Astrocyte (in vitro differentiated cells and primary cell): ENCODE results near the gene DRGX.

Experiments
- EZH2 ChIP-seq: IDR thresholded peaks from 2 replicates; pipeline ENCODE4 v1.6.1; 2012; ENCODE audit warnings: mild to moderate bottlenecking, low read length, inconsistent platforms; ENCODE audit not compliant: insufficient read depth
- TF ChIP-seq, protein P1 (sequence below): IDR thresholded peaks from 2 replicates; pipeline ENCODE4 v1.5.1; 2011; ENCODE audit warnings: low read depth, mild to moderate bottlenecking, inconsistent platforms, low read length, moderate library complexity; ENCODE audit not compliant: insufficient read depth

DNA sequence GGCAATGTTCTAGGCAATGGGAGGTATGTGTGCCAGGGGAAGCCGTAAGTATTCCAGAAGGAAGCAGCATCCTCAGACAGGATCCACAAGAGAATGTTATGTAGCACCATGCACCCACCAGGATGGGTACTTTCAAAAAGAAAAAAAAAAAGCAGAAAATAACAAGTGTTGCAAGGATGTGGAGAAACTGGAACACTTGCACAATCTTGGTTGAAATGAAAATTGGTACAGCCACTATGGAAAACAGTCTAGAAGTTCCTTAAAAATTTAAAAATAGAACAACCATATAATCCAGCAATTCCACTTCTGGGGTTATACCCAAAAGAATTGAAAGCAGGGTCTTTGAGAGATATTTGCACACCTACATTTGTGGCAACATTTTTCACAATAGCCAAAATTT, 76.7 kb downstream of the DRGX start:
- TF ChIP-seq, protein P1, sequence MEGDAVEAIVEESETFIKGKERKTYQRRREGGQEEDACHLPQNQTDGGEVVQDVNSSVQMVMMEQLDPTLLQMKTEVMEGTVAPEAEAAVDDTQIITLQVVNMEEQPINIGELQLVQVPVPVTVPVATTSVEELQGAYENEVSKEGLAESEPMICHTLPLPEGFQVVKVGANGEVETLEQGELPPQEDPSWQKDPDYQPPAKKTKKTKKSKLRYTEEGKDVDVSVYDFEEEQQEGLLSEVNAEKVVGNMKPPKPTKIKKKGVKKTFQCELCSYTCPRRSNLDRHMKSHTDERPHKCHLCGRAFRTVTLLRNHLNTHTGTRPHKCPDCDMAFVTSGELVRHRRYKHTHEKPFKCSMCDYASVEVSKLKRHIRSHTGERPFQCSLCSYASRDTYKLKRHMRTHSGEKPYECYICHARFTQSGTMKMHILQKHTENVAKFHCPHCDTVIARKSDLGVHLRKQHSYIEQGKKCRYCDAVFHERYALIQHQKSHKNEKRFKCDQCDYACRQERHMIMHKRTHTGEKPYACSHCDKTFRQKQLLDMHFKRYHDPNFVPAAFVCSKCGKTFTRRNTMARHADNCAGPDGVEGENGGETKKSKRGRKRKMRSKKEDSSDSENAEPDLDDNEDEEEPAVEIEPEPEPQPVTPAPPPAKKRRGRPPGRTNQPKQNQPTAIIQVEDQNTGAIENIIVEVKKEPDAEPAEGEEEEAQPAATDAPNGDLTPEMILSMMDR, result no peak
- no peak for TF ChIP-seq EZH2
